Measurements from ENCODE around the gene TMEFF1.
"Not testable (repeated sequence)": the region's sequence is repeated elsewhere in the genome, so short reads cannot be mapped to it uniquely, and the experiment has no call there.

The TMEFF1 gene, protein sequence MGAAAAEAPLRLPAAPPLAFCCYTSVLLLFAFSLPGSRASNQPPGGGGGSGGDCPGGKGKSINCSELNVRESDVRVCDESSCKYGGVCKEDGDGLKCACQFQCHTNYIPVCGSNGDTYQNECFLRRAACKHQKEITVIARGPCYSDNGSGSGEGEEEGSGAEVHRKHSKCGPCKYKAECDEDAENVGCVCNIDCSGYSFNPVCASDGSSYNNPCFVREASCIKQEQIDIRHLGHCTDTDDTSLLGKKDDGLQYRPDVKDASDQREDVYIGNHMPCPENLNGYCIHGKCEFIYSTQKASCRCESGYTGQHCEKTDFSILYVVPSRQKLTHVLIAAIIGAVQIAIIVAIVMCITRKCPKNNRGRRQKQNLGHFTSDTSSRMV

DNA sequence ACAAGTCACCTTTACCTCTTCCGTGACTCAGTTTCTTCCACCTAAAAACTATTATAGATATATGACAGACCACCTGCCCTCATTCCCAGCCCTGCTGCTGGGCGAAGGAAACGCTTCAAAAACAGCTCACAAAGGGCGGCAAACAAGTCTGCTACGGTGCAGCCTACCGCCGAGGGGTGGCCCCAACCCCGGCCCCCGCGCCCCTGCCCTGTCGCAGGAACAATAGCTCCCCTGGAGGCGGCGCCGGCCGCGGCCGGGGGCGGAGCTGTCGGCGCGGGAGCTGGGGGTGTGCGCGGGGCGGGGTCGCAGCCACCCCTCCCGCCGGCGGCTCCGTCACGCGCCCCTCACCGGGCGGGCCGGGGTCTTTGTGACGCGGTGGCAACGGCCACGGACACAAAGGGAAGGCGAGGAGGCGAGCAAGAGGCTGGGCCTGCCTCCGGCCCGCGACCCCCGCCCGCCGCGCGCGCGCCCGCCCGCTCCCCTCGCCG lies at the start of gene TMEFF1:
TMEFF1 (plus strand) TSS at position 362 of the 488 bp plus-strand sequence. CDS start 396 bp downstream, outside the sequence.
- DNase-seq: peak; percentile 41

DNA sequence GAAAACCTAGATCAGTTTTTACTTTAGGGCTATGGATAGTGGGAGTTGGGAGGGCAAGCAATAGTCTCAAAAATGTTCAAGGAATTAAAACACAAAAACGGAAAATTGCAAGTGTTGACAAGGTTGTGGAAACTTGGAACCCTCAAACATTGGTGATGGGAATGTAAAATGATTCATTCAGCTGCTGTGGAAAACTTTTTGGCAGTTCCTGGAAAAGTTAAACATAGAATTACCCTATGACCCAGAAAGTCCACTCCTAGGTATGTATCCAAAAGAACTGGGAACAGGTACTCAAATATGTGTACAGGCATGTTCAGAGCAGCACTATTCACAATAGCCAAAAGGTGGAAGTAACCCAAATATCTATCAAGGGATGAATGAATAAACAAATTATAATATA lies 47.2 kb upstream of the TMEFF1 start:
- DNase-seq: no peak

DNA sequence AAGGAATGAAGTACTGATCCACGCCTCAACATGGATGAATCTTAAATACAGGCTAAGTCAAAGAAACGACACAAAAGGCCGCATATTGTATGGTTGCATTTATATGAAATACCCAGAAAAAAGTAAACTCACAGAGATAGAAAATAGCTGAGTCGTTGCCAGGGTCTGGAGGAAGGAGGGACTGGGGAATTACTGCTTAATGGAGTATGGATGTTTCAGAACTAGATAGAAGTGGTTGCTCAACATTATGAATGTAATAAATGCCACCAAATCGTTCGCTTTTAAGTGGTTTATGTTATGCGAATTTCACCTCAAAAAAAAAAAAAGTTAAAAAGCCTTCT lies 46.8 kb upstream of the TMEFF1 start:
- DNase-seq: no peak

DNA sequence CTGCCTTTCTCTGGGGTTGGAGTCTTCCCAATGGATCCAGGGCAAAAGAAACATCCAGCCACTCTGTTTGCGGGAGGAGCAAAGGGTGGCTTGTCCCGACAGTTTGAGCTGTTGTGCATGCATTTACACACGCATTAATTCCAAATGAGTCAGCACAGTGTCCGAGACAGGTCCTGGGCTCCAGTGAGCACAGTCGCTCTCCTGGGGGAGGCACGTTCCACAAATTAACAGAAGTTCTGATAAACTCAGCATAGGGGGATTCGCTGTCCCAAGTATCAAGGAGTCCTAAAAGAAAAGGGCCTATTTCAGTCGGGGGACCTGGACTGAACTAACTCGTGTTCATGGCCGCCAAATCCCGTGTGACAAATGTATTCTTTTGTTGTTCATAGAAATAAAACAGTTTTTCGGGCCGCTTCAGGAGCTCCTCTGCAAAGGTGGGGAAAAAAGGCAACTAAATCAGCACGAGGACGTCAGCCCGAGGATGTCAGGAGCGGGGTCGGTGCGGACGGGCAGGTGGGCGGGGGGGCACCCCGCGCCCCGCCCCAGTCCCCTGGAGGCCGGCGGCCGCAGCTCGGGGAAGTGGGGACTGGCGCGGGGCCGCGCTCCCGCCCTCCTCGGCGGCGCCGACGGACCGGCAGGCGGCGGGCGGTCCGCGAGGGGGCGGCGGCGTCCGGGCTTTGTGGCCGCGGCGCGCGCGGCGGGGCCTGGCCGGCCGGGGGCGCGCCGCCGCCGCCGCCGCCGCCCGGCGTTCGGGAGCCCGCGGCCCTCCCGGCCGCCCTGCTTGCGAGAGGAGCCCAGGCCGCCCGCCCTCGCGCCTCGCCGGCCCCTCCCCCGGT lies 46.2 kb upstream of the TMEFF1 start, which contains the start of gene MSANTD3:
MSANTD3 (plus strand) TSS at position 614 of the 836 bp plus-strand sequence. CDS start 14,796 bp downstream, outside the sequence.
- DNase-seq: peak; percentile 73

DNA sequence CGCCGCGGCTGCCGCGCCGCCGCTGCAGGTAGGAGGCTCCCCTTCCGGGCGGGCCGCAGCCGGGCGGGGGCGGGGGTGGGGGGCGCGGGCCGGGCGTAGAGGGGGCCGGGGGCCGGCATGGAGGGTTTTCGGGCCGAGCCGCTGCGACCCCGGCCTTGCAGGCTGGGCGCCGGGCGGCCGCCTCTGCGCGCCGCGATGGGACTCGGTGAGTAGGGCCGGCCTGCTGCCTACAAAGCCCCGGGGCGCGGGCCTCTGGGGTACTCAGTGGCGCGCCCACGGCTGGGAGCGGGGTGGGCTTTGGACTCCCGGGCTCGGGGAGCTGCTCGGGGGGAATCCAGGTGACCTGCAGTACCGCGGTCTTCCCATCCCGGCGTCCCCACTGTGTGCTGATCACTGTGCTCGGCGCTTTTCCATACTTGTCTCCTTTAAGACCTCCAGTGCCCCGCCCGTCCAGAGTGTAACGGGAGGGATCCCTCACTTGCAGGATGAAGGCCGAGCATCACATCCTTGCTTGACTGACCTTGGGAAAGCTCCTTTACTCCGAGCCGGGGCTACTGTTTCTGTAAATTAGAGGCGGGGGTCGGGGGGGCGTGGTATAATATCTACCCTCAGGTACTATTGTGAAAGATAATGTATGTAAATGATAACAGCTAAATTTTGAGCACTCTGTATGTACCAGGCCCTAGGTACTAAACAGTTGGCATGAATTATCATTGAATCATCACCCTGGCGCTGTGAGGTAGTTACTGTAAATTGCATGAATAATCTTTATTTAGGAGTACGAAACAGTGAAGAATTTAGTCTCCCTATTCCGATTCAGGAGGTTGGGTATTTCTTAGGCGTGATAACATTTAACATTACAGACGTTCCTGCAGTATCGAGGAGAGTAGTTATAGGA lies 45.3 kb upstream of the TMEFF1 start:
- peak; percentile 62 for DNase-seq

DNA sequence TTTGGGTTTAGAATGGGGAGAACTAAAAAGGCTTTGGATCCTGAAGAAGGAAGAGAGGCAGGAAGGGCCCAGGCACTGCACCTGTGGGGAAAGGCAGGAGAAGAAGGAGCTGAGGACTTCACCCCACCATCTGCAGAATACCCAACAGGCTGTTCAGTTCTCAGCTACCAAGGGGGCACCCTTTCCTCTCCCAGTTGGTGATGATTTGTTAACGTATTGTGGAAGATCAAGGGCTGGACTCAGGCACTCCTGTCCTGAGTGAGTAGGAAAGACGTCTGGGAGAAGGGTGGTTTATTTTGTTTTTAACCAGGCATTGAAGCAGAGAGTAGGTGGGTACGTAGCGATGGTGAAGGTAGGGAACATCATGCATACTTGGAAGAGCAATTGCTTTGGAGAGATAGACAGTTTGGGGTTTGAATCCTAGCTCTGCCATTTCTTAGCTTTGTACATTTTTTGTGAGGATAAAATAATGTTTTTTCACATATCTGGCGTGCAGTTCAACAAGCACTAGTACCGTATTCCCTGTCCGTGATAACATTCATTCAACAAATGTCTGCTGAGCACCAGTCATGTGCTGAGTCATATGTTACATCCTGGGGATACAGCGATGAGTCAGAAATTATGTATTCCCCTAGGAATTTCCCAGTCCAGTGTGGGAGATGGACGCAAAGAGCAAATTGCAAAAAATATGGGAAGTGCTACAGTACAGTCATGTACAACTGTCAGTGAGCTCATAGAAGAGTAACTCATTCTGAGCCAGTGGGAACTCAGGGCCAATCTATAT lies 43.9 kb upstream of the TMEFF1 start:
- peak; percentile 99 for DNase-seq

DNA sequence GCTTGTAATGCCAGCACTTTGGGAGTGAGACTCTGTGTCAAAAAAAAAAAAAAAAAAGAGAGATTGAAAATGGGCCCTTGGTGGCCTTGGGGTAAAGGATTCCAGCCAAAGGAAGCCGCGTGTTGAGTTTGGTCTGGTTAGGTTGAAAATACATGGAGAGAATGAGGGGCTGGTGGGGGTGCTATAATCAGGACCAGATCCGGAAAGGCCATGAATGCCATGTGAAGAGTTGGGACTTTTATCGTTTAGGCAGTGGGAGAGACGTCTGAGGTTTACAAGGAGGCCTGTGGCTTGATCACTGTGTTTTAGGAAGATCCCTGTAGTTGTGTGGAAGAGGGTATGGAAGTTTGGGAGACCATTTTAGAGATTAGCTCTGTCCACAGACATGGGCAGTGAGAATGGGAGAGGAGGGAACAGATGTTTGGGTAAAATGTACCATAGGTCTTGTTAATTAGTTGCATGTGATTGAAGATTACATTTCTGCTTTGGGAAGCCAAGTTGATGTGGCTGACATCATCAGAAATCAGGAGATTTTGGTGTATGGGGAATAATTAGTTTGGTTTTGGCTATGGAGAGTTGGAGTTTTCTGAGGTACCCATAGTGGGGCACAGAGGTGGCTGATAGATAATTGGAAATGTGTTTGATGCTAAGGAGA lies 42.5 kb upstream of the TMEFF1 start:
- DNase-seq: peak; percentile 53

DNA sequence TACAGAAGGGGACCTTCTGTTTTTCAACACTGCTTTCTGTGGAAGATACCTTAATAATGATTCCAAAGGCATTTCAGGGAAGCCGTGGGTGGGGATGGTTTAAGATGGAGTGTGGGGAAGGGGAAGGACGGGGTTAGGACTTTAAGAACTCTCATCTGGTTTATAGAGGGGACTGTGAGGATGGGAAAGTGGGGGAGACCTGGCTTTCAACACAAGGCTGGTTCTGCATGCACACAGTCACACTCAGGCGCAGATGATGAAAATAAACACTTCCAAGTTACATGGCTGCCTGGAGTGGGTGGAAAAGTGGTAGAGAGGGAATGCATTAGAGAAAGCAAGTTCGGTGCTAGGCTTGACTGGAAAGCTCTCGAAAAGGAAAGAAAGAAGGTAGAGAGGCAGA lies 41.1 kb upstream of the TMEFF1 start:
- DNase-seq: no peak

DNA sequence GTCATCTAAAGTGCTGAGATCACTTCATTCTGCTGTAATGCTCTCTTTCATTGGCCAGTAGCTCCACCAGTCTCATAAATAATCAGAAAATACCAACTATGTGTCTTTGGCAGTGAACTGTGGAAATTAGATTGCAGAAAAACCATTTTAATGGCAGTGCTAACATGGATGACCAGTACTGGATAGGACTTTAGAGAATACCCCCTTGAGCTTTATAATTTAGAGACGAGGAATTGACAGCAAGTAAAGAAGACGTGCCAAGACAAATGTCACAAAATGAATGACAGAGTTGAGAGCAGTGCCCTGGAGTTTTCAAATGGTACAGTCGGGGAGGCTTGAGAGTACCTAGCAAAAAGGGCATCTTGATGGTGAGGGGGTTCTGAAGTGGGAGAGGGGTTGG lies 40.2 kb upstream of the TMEFF1 start:
- no peak for DNase-seq

DNA sequence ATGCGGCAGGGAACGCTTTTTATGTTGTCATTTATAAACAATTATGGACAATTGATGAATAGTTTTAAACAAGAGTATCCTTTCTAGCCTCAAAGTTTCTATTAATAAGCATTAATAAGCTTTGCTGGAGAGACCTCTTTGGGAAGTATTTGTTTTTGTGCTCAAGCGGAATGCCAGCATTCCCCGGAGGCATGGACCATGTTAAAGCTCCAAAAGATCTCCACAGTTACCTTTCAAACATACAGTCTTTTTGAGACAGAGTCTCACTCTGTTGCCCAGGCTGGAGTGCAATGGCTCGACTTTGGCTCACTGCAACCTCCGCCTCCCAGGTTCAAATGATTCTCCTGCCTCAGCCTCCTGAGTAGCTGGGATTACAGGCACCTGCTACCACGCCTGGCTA lies 36.4 kb upstream of the TMEFF1 start:
- DNase-seq: no peak

DNA sequence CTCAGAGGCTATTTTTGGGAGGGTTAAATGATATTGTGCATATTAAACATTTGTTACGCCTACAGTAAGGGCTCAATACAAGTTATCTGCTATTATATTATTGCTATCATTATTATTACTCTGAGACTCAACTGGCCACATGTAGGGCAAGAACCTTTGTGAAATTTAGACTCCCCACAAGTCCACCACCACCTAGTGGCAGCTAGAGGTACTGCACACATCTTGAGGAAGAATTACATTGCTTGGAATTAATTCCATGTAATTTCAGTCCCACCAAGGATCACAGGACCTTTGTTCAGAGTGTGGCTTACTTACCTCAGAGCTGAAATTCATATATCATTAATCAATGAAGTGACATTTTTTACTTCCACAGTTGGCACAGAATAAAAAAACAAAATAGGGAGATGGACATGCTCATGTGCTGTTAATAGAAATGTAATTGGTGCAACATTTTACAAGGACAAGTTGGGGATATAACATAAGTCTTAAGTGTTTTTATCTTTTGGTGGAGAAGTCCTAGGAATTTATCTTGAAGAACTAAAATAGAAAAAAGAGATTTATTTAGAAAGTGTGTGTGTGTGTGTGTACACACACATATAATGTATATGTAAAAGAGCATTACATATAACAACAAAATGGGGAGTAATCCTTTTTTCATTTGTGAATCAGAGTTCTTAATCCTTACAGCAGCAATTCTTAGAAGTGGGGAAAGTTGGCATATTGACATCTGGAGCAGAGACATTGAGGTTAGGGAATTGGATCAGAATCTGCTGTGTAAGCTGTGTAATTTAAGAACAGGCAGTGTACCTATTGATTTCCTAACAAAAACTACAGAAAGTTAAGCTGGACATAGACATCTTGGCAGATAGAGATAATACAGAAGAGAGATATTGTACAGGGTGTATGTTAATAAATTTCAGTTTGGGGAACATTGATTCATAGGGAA lies 34.8 kb upstream of the TMEFF1 start:
- DNase-seq: peak; percentile 76

DNA sequence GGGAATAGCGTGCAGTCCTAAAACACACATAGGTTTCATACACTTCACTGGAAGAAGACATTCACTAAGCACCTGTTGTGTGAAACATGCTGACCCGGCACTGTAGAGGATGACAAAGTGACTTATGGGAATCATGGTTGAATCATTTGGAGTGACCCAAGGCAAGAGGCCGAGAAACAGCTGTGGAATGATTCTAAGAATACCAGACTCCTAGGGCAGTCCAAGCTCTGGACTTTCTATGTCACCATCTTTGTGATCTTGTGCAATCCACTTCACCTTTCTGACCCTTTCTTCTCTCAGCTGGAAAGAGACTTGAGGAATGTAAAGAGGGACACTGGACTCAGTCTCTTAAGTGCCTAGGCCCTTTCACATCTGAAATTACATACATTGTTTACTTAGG lies 32.9 kb upstream of the TMEFF1 start:
- DNase-seq: no peak

DNA sequence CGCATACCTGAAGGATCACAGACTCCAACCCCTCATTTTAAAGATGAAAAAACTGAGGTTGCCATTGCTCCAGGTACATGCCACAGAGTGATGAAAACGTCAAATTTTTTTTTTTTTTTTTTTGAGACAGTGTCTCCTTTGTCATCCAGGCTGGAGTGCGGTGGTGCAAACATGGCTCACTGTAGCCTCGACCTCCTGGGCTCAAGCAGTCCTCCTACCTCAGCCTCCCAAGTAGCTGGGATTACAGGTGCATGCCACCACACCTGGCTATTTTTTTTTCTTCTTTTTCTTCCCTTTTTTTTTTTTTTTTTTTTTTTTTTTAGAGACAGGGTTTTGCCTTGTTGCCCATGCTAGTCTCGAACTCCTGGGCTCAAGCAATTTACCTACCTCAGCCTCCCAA lies 32.5 kb upstream of the TMEFF1 start:
- DNase-seq: not testable (repeated sequence)

DNA sequence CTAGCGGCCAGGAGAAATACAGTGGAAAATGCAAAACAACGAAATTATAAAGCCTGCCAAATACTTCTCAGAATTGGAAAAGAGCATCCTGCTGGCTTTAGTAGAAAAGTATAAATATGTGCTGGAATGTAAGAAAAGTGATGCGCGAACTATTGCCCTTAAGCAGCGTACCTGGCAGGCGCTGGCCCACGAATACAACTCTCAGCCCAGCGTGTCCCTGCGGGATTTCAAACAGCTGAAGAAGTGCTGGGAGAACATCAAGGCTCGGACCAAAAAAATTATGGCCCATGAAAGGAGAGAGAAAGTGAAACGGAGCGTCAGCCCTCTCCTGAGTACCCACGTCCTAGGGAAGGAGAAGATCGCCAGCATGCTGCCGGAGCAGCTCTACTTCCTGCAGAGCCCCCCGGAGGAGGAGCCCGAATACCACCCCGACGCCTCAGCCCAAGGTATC lies 31.0 kb upstream of the TMEFF1 start:
- no peak for DNase-seq

DNA sequence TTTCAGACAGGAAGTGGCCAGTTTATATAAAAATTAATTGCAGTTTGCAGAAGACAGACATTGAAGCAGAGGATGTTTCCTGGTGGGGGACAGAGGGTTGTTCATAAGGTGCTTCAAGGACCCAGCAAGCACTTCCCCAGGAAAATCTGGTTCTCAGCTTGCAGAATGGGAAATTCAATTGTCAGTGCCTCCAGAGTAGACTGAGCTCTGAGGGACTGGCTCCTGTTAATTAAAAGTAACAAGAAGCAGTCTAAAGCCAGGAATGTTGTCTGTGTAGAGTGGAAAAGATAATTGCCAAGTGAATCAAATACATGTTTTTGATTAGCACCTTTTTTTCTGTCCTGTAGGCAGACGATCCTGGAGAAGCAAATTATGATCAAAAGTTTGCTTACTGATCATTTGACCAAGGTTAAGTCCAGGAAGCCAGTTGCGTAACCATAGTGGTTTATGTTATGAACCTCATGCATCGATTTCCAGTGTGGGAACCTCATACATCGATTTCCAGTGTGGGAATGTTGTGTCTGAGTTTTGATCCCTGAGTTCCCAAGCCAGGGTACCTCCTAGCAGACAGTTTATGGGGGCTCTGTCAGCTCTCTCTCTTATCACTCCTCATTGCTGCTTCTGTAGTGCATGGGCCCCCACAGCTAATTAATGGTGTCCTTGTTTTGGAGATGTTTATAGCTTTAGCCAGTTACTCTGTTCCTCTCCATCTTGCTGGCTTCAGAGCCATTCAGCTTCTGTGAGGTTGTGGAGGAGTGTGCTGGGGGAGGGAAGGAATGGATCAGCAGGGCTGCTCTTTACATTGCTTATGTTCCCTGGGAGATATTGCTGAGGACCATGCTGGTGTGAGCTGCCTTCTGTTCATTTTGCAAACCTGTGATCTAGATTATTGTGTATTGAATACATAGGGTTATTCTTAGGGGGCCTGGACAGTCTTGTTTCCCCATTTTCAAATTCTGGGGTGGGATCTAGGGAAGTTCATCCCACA lies 28.9 kb upstream of the TMEFF1 start:
- no peak for DNase-seq

DNA sequence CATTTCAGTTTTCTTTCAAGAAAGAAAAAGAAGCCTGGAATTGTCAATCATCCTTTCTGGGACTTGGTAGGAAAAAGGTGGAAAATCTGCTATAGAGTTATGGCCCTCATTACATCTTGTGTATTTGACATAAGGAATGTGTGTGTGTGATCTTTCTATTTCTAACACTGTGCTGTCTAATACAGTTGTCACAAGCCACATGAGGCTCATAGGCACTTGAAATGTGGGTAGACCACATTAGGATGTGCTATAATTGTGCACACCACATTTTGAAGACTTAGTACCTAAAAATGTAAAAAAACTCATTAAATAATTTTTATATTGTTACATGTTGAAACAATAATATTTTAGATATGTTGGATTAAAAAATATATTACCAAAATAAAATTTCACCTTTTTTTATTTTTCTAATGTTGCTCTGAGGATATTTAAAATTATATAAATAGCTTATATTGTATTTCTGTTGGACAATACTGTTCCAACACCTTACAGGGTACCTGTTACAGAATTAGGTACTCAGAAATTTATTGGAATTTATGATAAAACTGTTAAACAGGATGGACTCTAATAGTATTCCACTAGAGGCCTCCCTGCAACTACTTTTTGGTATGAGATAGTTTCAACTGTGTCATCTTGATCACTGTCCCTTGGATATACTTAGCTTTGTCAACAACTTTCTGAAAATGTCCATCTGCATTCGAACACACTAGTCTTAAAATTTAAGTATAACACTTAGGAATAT lies 27.6 kb upstream of the TMEFF1 start:
- no peak for DNase-seq

DNA sequence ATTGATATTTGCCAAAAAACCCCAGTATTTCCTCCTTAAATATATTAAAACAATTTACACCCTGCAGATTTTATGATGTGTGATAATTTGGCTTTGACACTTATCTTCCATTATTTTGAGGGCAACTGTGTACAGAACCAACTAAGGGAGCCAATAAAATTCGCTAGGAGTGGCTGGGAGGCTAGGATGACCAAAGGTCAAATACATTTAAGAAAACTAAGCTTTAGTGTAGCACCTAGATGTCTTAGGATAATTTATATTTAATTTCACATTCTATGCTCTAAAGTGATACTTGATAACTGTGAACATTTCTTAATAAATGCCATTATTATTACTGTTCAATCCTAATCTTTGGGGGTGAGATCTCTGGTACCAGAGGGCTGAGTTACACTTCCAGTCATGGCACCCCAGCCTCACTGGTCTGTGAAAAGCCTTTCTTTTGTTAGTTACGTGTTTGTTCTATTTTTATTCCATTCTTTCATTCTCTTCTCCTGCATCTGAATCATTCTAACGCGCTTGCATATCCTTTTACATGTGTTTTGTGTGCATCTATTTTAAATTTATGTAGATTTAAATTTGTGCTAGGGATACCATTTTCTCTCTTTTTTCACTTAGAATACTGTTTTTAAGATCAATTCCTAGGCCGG lies 26.9 kb upstream of the TMEFF1 start:
- no peak for DNase-seq

DNA sequence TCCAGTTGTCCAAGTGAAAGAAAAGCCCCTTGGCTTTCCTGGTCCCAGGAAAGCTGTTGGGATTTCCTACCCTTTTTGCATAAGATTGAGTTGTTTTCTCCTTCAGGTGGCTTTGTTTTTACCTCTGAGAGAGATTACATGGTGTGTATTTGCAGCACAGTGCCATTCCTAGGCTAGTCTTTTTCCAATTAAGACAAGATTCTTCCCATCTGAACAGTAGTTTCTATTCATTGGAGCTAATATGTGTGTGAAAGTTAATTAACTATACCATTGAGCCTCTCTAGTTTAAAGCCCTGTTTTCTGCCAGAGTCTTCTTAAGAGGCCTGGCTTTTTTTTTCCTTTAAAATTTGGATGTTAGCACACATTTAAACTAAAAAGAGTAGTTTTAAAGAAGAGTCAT lies 25.9 kb upstream of the TMEFF1 start:
- DNase-seq: no peak

All from fibroblast of upper back skin (primary cell).